ENCODE results near the gene CDK5RAP2.
"Not testable (repeated sequence)": the region's sequence is repeated elsewhere in the genome, so short reads cannot be mapped to it uniquely, and the experiment has no call there.

The CDK5RAP2 gene

GRCh38 chr9:120522032-120522431, 57.9 kb downstream of the CDK5RAP2 start:
- in situ Hi-C loops (cut with MboI; ENCODE audit: low sequenced_read_pairs), result no loop called here

GRCh38 chr9:120521101-120521500, 58.9 kb downstream of the CDK5RAP2 start:
- in situ Hi-C loops (cut with MboI; ENCODE audit: low sequenced_read_pairs), result no loop called here

- in situ Hi-C loops (cut with MboI; ENCODE audit: low sequenced_read_pairs), result not testable (repeated sequence)
These were observed 64.0 kb downstream of the CDK5RAP2 start for GRCh38 chr9:120515996-120516395.

GRCh38 chr9:120515481-120515880, 64.5 kb downstream of the CDK5RAP2 start:
- in situ Hi-C loops (cut with MboI; ENCODE audit: low sequenced_read_pairs), result not testable (repeated sequence)

- in situ Hi-C loops (cut with MboI; ENCODE audit: low sequenced_read_pairs), result no loop called here
These were observed 65.6 kb downstream of the CDK5RAP2 start for GRCh38 chr9:120514405-120514804.

- in situ Hi-C loops (cut with MboI; ENCODE audit: low sequenced_read_pairs), result no loop called here
These were observed 66.1 kb downstream of the CDK5RAP2 start for GRCh38 chr9:120513825-120514396.

- in situ Hi-C loops (cut with MboI; ENCODE audit: low sequenced_read_pairs), result no loop called here
These were observed 69.2 kb downstream of the CDK5RAP2 start for GRCh38 chr9:120510816-120511215.

GRCh38 chr9:120507936-120508510, 71.9 kb downstream of the CDK5RAP2 start:
- in situ Hi-C loops (cut with MboI; ENCODE audit: low sequenced_read_pairs), result no loop called here

- in situ Hi-C loops (cut with MboI; ENCODE audit: low sequenced_read_pairs), result no loop called here
These were observed 74.8 kb downstream of the CDK5RAP2 start for GRCh38 chr9:120505186-120505585.

GRCh38 chr9:120500733-120501132, 79.2 kb downstream of the CDK5RAP2 start:
- in situ Hi-C loops (cut with MboI; ENCODE audit: low sequenced_read_pairs), result no loop called here

GRCh38 chr9:120497865-120498264, 82.1 kb downstream of the CDK5RAP2 start:
- in situ Hi-C loops (cut with MboI; ENCODE audit: low sequenced_read_pairs), result not testable (repeated sequence)

- in situ Hi-C loops (cut with MboI; ENCODE audit: low sequenced_read_pairs), result not testable (repeated sequence)
These were observed 83.5 kb downstream of the CDK5RAP2 start for GRCh38 chr9:120496438-120496837.

GRCh38 chr9:120490888-120491595, 88.9 kb downstream of the CDK5RAP2 start:
- in situ Hi-C loops (cut with MboI; ENCODE audit: low sequenced_read_pairs), result no loop called here

GRCh38 chr9:120486835-120487234, 93.1 kb downstream of the CDK5RAP2 start:
- in situ Hi-C loops (cut with MboI; ENCODE audit: low sequenced_read_pairs), result no loop called here

- in situ Hi-C loops (cut with MboI; ENCODE audit: low sequenced_read_pairs), result no loop called here
These were observed 93.6 kb downstream of the CDK5RAP2 start for GRCh38 chr9:120486347-120486746.

- in situ Hi-C loops (cut with MboI; ENCODE audit: low sequenced_read_pairs), result no loop called here
These were observed 94.2 kb downstream of the CDK5RAP2 start for GRCh38 chr9:120485788-120486187.

GRCh38 chr9:120484162-120484561, 95.8 kb downstream of the CDK5RAP2 start:
- in situ Hi-C loops (cut with MboI; ENCODE audit: low sequenced_read_pairs), result no loop called here

- in situ Hi-C loops (cut with MboI; ENCODE audit: low sequenced_read_pairs), result no loop called here
These were observed 97.4 kb downstream of the CDK5RAP2 start for GRCh38 chr9:120482424-120483186.

- in situ Hi-C loops (cut with MboI; ENCODE audit: low sequenced_read_pairs), result no loop called here
These were observed 98.1 kb downstream of the CDK5RAP2 start for GRCh38 chr9:120481846-120482245.

GRCh38 chr9:120481248-120481647, 98.7 kb downstream of the CDK5RAP2 start:
- in situ Hi-C loops (cut with MboI; ENCODE audit: low sequenced_read_pairs), result no loop called here

- in situ Hi-C loops (cut with MboI; ENCODE audit: low sequenced_read_pairs), result no loop called here
These were observed 99.3 kb downstream of the CDK5RAP2 start for GRCh38 chr9:120480707-120481106.

GRCh38 chr9:120478208-120478607, 101.8 kb downstream of the CDK5RAP2 start:
- in situ Hi-C loops (cut with MboI; ENCODE audit: low sequenced_read_pairs), result no loop called here
